Measurements from ENCODE around the gene SLC43A2.
"Not testable (repeated sequence)": the region's sequence is repeated elsewhere in the genome, so short reads cannot be mapped to it uniquely, and the experiment has no call there.

The SLC43A2 gene

DNA sequence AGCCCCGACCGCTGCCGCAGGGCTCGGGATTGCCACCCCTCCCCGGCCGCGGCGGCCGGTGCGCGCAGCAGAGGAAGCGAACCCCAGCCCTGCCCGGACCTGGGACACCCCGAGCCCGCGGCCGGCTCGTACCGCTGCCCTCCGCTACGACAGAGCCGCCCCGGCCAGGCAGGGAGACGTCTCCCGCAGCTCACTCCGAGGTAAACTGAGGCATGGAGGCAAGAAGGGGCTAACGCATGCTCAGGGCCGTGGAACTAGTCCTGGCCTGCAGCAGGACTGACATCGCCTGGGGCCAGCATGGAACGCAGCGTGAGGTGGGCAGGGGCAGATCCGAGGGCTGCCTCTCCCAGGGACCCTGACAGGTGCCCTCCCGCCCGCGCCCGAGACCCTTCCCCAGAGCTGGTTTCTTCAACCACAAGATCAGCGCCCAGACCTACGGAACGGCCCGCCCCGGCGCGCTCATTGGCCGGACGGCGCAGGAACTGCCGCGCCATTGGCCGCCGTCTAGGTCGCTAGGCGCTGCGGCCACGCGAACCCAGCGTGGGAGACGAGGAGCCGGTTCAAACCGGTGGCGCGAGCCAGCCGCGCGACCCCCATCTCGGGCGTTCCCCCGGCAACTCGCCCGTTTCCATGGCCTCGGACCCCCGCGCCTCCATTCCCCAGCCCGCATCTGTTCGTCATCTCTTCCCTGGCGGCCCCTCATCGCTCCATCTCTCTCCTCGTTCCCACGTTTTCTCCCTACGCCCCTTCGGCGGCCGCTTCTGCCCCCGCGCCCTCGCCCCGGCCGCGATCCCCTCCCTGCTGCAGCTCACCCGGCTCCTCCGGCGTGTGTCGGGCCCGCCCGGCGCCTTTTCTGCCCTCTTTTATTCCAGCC, at the start of gene SLC43A2:
SLC43A2 (minus strand) TSS at position 853 of the 874 bp plus-strand sequence. CDS start 960 bp downstream, outside the sequence.
- DNase-seq (ENCODE audit: low spot score), result peak; percentile 77

DNA sequence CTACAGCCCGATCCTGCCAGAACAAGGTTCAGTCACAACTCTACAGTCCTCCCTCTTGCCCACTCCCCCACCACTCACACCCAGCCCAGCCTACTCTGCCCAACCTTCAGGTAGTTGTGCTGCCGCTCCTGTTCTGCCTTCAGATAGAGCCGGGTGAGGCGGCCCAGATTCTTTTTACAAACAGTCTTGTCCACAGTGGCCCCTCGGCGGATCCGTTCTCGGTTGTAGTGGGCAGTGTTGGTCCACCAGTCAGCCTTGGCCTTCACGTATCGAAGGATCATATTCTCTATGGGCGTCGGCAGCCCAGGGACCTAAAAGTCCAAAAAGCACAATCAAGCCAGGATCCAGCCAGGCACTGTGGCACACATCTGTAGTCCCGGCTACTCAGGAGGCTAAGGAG, 47.8 kb upstream of the SLC43A2 start:
- no peak for DNase-seq (ENCODE audit: low spot score)

DNA sequence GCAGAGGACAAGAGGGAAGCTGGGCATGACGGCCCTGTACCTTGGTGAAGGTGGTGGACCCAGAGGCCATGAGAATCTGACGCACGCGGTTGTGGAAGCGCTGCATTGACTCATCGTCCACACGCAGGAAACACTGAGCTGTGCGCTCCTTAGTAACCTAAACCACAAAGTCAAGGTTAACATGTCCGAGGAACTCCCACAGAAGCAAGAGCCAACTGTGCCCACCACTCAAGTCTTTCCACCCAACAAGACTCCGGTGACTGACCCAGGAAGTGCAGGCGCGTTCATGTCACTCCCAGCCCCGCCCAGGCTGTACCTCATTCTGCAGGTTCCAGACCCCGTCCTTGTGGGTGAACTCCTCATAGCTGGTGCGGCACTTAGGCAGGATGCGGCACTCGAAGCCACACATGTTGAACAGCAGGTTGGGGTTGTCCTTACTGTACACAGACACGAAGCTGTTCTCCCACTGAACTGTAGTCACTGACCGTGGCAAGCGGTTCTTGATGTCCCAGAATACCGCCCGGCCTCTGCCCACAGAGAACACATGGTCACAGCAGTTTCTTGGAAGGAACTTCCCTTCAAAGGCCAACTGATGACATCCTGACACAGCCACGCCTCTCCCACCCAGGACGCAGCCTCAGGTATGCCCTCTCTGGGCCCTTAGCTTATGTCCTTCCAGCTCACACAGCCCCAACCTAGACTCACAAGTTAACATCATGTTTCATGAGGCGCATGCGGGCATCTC, 44.6 kb upstream of the SLC43A2 start:
- DNase-seq (ENCODE audit: low spot score), result no peak

DNA sequence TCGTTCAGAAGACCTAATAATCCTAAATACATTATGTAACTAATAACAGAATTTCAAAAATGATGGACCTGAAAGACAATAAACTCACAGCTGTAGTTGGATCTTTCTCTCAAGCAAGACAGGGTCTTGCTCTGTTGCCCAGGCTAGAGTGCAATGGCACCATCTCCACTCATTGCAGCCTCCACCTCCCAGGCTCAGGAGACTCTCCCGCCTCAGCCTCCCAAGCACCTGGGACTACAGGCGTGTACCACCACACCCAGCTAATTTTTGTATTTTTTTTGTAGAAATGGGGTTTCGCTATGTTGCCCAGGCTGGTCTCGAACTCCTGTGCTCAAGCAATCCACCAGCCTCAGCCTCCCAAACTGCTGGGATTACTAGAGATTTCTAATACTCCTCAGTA, 35.3 kb upstream of the SLC43A2 start:
- not testable (repeated sequence) for DNase-seq (ENCODE audit: low spot score)

DNA sequence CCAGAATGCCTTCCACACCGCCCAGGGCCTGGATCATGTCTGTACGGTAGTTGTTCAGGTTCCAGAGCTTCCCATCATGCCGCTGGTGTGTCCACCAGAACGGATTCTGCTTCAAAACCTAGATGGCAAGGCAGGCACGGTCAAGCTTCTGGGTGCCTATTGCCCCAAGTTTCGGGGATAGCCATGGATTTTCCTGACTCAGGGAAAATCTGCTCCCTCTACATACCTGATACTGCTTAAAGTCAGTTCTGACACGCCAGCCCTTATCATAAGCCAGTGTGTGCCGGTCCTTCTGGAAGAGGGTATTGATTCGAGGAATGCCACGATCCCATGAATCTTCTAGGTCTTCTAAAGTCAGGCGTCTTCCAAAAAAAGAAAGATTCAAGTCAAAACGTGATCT, 32.4 kb upstream of the SLC43A2 start:
- no peak for DNase-seq (ENCODE audit: low spot score)

DNA sequence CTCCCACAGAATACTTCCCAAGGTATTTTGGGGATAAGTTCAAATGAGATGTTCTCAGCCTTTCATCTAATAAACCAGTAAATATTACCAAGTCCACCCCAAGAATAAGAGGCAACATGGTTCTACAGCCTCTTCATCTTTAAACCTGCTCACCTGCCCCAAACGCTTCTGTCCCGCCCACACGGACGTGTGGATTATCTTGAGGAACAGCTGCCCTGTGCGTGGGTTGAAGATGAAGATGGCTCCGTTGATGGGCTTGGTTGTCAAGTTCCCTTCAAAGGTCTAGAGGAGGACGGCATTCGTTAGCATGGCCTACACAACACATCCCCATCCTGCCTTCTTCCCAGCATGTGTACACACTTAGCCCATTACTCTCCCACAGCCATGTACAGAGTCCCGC, 29.5 kb upstream of the SLC43A2 start:
- no peak for DNase-seq (ENCODE audit: low spot score)

DNA sequence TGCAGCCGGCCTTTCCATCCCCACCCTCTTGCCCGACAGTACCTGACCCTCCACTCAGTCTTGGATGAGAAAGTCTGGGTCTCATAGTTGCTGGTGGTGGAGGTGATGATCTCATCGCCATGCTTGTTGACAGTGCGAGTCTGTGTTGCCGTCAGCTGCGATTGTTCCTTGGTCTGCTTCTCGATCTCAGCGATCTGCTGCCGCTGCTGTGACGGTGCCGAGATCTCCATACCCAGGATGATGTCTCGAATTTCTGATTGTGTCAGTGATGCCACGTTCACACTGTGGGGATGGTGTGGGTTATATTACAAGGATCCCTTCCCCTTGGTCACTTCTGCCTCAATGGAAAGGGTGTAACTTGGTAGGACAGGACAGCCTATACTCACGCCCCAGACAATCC, 25.1 kb upstream of the SLC43A2 start:
- DNase-seq (ENCODE audit: low spot score), result no peak

DNA sequence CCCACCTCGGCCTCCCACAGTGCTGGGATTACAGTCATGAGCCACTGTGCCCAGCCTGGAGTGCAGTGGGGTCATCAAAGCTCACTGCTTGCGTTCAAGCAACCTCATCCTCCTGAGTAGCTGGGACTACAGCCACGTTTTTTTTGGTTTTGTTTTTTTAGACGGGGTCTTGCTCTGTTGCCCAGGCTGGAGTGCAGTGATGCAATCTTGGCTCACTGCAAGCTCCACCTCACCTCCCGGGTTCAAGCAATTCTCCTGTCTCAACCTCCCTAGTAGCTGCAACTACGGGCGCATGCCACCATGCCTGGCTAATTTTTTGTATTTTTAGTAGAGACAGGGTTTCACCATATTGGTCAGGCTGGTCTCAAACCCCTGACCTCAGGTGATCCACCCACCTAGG, 24.2 kb upstream of the SLC43A2 start:
- DNase-seq (ENCODE audit: low spot score), result not testable (repeated sequence)

DNA sequence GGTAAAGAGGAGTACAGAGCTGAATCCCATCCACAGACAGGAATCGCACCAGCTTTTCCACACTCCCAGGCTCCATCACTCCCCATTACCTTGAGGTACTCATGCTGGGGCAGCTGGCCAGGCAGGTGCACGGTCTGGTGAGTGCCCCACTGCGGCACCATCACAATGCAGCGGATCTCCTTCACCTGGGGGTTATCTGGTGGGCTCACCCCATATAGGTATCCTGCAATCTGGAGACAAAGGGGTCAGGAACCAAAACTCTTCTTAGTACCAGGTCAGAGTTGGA, 22.9 kb upstream of the SLC43A2 start:
- DNase-seq (ENCODE audit: low spot score), result no peak

DNA sequence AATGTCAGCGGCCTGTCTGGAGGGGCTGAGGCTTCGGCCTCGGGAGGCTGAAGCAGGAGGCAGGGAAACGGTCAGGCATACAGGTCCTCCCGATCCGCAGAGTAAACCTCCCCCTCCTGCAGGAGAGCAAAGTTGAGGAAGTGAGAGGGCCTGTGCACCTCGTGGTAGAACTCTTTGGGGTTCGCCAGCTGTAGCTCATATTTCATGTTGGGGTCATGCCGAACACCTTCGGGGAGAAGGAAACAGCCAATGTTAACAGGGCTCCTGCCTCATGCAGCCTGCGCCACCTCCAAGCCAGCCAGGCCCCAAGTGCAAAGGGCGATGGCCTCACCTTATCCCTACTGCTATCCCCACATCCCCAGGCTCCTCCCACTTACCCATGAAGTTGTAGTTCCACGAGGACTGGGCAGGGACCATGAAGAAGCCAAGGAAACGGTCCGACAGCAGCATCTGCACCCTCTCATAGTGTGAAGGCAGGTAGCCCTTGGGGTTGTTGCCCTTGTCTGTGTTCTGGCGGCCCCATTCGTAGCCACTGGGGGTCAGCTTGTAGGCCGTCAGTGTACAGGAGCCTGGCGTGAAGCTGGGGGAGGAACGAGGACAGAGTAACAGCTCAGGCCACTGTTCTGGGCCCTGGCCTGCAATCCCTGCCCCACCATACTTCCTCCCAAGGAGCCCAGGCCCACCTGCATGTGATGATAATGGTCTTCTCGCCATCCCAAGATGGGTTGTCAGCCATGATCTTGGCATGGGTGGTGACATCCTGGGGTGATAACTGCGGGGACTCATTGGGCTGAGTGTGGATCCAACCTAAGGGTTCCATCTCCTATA, 22.3 kb upstream of the SLC43A2 start:
- no peak for DNase-seq (ENCODE audit: low spot score)

DNA sequence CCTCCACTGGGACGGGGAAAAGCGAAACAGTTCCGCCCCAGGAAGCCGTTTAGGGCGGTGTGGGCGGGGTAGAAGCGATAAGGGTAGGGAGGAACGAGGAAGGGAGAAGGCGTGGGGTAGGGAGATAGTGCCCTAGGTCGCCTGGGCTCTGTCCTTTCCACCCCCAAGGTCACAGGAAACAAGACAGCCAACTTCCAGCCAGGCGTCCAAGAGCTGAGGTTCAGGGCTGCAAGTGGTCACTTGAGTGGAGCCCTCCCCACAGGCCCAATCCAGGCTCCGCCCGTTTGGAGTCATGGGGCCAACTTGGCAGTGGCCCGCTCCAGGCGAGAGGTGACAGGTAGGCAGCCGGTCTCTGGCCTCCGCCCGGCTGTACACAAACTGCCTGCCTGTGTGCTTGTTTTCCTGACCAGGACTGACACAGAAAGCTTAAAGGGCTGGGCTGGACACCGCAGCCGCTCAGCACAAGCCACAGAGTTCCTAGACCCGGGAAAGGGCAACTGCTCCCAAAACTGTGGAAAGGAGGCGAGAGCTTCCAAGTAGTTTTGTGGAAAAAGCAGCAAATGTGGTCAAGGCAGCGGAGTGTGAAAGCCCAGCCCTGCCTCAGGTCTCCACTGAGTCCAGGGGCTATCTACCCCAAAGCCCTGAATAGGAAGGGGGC, 21.3 kb upstream of the SLC43A2 start, which contains the start of gene RILP:
RILP (minus strand) TSS at position 23 of the 658 bp plus-strand sequence. CDS start 62 bp downstream, outside the sequence.
- DNase-seq (ENCODE audit: low spot score), result no peak

DNA sequence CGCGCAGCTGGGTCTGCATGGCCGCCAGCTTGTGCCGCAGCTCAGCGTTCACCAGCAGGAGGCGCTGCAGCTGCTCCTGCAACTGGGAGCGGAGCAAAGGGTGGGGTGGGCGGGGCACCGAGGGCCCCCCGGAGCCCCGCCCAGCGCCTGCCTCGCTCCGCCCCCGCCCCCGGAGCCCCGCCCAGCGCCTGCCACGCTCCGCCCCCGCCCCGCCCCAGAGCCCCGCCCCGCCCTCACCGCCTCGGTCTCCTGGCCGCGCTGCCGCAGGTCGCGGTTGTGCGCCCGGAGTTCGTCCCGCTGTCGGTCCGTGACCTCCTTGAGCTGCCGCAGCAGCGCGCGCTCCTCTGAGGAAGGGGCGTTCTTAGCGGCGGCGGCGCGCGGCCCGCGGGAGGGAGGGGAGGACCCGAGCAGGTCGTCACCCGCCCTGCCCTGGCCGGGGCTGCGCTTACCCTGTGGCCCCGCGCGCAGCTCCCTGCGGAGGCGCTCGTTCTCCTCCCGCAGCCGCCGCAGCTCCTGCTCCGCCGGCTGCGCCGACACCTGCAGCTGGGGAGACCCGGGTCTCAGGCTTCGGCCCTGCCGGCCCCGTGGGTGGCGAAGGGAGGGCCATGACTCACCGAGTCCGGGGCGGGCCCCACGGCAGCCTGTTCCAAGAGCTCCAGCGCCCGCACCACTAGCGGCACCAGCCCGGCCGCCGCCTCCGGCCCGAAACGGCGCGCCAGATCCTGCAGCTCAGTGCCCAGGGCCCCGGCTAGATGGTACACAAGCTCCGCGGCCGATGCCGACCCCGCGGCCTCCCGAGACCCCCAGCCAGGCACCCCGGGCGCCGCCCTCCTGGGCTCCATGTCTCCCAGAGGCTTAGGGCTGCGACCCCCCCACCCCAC, 20.6 kb upstream of the SLC43A2 start:
- DNase-seq (ENCODE audit: low spot score), result peak; percentile 91

DNA sequence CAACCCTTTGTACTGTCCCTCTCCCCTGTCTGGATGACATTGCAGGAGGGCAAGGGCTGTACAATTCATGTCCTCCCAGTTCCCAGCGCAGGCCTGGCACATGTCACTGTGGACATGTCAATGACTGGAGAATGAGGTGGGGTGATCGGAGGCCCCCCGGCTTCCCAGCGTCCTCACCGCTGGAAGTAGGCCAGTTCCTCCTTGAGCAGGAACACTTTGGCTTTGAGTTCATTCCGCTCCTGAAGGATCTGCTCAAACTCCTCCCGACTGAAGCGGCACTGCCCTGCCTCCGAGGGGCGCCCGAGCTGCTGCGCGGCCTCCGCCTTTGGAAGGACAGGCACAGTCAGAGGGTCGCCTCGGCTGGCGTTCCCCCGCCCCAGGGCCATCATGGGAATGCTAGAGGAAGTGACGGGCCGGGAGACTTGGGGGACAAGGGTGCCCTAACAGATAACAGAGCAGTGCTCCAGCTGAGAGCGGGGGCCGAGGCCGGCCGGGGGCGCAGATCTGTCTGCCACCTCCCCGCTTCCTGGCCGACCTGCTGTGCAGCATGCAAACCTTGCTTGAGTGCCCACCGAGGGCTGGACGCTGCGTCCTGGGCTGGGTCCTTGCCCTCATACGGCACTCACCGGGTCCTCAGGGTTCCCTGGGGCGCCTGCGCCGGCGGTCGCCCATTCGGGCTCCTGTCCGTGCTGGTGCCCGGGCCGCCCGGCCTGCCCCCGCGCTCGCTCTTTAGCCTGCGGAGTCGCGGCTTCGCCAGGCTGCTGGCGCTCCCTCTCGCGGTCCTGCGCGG, 19.7 kb upstream of the SLC43A2 start:
- no peak for DNase-seq (ENCODE audit: low spot score)

DNA sequence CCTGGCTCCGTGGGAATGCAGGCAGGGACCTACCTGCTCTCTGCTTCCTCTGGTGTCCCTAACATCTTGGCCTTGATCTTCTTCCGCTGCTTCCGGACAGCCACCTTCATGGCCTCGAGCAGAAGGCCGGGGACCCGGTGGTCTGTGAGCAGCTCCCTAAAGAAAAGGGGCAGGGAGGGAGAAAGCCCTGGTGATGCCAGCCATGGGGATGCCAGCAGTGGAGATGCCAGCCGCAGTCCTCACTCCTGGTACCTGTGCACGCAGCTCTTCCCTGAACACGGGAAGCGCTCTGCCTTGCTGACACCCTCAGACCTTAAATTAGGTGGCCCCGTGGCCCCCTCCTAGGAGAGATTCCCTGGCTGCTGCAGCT, 19.2 kb upstream of the SLC43A2 start:
- no peak for DNase-seq (ENCODE audit: low spot score)

DNA sequence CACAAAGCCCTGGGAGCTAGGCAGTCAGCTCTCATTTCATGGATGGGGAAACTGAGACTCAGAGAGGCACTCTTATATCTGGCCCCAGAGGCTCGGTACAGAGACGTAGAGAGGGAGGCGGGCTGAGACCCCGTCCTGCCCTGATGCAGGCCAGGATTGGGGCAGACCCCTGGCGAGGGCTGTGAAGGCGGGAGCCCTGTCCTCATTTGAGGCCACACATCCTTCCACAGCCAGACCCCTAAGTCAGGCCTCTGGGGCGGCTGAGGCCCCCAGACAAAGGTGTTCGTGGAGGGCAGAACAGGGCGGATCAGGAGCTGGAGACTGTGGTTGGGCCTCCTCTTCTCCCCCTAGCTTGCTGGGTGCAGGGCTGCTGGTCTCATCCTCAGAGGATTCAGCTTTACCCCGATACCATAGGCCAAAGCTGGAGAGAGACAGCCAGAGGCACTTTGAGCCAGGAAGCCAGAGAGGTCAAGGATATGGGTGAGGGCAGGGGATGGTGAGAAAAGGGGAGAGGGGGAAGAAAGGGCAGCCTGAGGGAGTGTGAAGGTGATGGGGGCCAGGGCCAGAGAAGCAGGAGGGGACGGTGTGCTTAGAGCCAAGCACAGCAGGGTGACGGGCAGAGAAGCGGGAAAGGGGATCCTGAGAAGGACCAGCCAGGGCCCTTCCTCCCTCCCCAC, 17.7 kb upstream of the SLC43A2 start:
- no peak for DNase-seq (ENCODE audit: low spot score)

DNA sequence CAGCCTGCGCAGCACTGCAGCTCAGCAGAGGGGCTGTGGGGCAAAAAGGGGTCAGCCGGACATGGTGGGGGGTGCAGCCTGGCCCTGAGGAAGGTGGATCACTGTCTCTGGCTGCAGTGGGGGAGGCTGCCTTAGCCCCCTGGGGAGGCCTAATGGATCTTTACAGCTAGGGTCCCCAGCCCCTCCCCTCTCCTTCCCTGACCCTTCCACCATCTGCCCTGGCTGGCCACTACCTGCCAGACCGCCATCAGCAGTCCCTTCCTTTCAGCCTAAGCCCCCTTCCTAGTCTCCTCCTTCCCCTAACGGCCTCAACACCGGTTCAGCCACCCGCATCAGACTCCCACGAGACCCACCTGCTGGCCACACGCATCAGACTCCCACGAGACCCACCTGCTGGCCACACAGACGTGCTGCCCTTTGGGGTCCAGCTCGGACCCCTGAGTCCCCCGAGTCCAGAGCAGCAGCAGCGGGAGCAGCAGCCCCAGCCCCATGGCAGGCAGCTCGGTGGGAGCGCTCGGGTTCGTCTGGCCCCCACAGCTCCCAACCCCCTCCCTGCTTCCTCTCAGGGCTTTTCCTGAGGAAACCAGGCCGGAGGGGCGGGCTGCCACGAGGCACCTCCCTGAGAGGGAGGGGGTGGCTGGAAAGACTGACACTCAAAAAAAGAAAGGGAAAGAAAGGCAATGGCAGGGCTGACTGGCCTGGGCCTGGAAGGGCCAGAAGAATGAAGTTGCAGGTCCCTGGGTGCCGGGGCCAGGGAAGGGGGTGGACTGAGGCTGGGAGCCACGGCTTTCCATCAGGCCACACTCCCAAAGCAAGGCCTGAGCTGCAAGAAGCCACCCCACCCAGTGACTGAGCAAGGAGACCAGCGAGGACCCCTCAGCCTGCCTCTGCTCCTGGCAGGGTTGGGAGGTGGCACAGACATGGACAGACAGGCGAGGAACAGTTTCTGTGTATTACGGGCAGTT, 16.9 kb upstream of the SLC43A2 start, which contains the start of gene SCARF1:
SCARF1 (minus strand) TSS at position 526 of the 965 bp plus-strand sequence; CDS start at position 491, 35 bp downstream.
- no peak for DNase-seq (ENCODE audit: low spot score)

DNA sequence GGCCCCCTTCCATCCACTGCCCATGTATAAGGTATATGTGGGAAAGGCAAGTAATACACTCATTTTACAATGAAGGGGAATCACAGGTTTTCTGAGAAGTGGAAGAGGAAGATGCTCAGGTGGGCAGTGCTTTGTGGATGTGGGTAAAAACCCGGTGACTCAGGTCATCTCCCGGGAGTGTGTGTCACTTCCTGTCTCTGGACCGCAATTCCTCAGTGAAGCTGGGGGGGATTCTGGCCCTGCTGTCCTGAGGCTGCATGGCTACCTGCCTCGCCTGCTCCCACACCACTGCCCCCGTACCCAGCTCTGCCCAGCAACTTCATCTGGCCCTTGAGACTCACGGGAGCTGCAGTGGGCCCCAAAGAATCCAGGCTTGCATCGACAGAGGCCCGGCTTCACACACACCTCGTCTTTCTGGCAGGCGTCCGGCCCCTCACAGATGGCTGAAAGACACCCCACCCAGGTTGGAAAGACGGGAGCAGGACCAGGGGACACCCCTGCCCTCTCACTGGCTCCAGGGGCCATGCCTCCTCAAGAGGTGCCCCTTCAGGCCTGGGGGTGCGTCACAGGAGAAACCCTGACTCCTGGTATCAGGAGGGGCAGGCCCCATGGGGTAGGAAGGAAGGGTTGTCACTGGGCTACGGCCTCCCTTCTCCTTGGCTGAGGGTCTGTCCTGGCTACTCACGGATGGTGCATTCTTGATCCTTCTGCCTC, 16.0 kb upstream of the SLC43A2 start:
- DNase-seq (ENCODE audit: low spot score), result no peak

All from COLO829 (cell line).